HepG2 (cell line): ENCODE data around the gene ZNF492. TPM values are rescaled to one million over a fixed set of nuclear protein-coding genes. Genes with fewer than 3 reads are reported as not detected.

ENCODE experiments used
- ATAC-seq: fragments of 200-7000 bp; cut with Tn5 transposase; 3 replicates; pipeline ENCODE4 v1.9.1; 2020; ENCODE audit warnings: mild to moderate bottlenecking, moderate library complexity
- BruUV-seq: library from RNA; stranded (reverse); fragments of 400-500 nt; replicated peaks from 2 replicates; lab custom pipeline; 2021; lab: Mats Ljungman, UMichigan
- CTCF ChIA-PET: fragments of 300-600 bp; formaldehyde crosslinking; extraction: SDS; loops from one replicate; lab custom pipeline; 2021; ENCODE audit warnings: low total read pairs, inconsistent platforms, low intra/inter-chr PET ratio; lab: Yijun Ruan, JAX
- POLR2A ChIA-PET: fragments of 350-600 bp; sonication (Branson Sonifier 250); formaldehyde crosslinking; loops from one replicate; lab custom pipeline; 2020; ENCODE audit warnings: antibody characterized with exemption, inconsistent platforms; lab: Yijun Ruan, JAX
- DNase-seq: peaks from one replicate; pipeline ENCODE4 v3.0.0-alpha.2; 2015; ENCODE audit warnings: low spot score
- FAIRE-seq: peaks from 3 replicates; lab custom pipeline; 2011; peaks lifted over from hg19 to GRCh38; lab: Jason Lieb, UNC
- H2AFZ ChIP-seq: one replicate; pipeline ENCODE4 v1.6.1; 2011; ENCODE audit warnings: low read length, inconsistent platforms
- H3K27ac ChIP-seq: fragments of 300-600 bp; 3 replicates; pipeline ENCODE4 v1.8.0; 2011; ENCODE audit warnings: mixed run types, mild to moderate bottlenecking, mixed read lengths, low read length, inconsistent platforms; ENCODE audit not compliant: insufficient read depth; ENCODE audit errors: extremely low read length
- H3K27me3 ChIP-seq, 2 experiments: fragments of 200-600 bp in 1 of 2; 2 replicates in 1 of 2; 3 replicates in 1 of 2; pipeline versions ENCODE4 v1.6.0 to v1.8.0; 2011; ENCODE audit warnings: low read length in 2 of 2, mild to moderate bottlenecking in 2 of 2, moderate library complexity in 2 of 2, inconsistent platforms in 1 of 2; ENCODE audit not compliant: insufficient read depth in 2 of 2, control insufficient read depth in 1 of 2
- H3K36me3 ChIP-seq, 2 experiments: fragments of 200-600 bp in 1 of 2; replicated peaks in 1 of 2; 2 replicates in 1 of 2; 3 replicates in 1 of 2; pipeline versions ENCODE4 v1.5.1 to v1.8.0; 2011; ENCODE audit warnings: low read length in 2 of 2, inconsistent platforms in 1 of 2; ENCODE audit not compliant: insufficient read depth in 2 of 2, control insufficient read depth in 1 of 2
- H3K4me1 ChIP-seq: 2 replicates; pipeline ENCODE4 v1.5.1; 2012; ENCODE audit warnings: low read length, inconsistent platforms; ENCODE audit not compliant: insufficient read depth
- H3K4me2 ChIP-seq: 2 replicates; pipeline ENCODE4 v1.6.0; 2011; ENCODE audit warnings: low read depth, low read length, inconsistent platforms
- H3K4me3 ChIP-seq, 3 experiments: fragments of 200-600 bp in 1 of 3; sonication (generic), shearing (Covaris generic) in 1 of 3; replicated peaks in 1 of 3; 2 replicates each; pipeline ENCODE4 v1.5.1; 2011 to 2016; ENCODE audit warnings: low read length in 3 of 3, inconsistent platforms in 2 of 3, low read depth in 2 of 3, mild to moderate bottlenecking in 2 of 3, control low read depth in 1 of 3, mixed read lengths in 1 of 3; ENCODE audit not compliant: insufficient read depth in 1 of 3
- H3K79me2 ChIP-seq: one replicate; pipeline ENCODE4 v1.6.1; 2011; ENCODE audit warnings: low read length, inconsistent platforms; ENCODE audit not compliant: insufficient read depth
- H3K9ac ChIP-seq: 2 replicates; pipeline ENCODE4 v1.6.0; 2011; ENCODE audit warnings: mild to moderate bottlenecking, low read depth, low read length, inconsistent platforms; ENCODE audit not compliant: insufficient read depth
- H3K9me3 ChIP-seq: 2 replicates; pipeline ENCODE4 v1.5.1; 2012; ENCODE audit warnings: mild to moderate bottlenecking, low read length
- H4K20me1 ChIP-seq: 2 replicates; pipeline ENCODE4 v1.6.0; 2011; ENCODE audit warnings: inconsistent platforms, mild to moderate bottlenecking, low read length, moderate library complexity; ENCODE audit not compliant: insufficient read depth
- KLF13 ChIP-seq: sonication (generic); formaldehyde crosslinking; IDR thresholded peaks from 2 replicates; pipeline ENCODE4 v1.4.0; 2020; ENCODE audit warnings: mild to moderate bottlenecking, missing genetic modification reagents
- MLX ChIP-seq: IDR thresholded peaks from 2 replicates; pipeline ENCODE4 v1.6.1; 2016
- NCOR1 ChIP-seq: fragments of 200-600 bp; sonication (generic); IDR thresholded peaks from 2 replicates; pipeline ENCODE4 v1.7.0; 2017; ENCODE audit warnings: antibody characterized with exemption, low read length, borderline replicate concordance
- NFE2 ChIP-seq: sonication (generic); formaldehyde crosslinking; IDR thresholded peaks from 2 replicates; pipeline ENCODE4 v1.4.0; 2020; ENCODE audit warnings: missing genetic modification reagents
- TCF12 ChIP-seq, 2 experiments: fragments of 450-650 bp in 1 of 2; sonication (generic) in 1 of 2; formaldehyde crosslinking in 1 of 2; IDR thresholded peaks; 2 replicates each; pipeline versions ENCODE4 v1.6.1 to v1.8.0; 2017 to 2022; ENCODE audit warnings: antibody characterized with exemption in 1 of 2, mild to moderate bottlenecking in 1 of 2, missing genetic modification reagents in 1 of 2, moderate library complexity in 1 of 2
- TCF7L2 ChIP-seq: IDR thresholded peaks from 2 replicates; pipeline ENCODE4 v1.6.1; 2011; ENCODE audit warnings: mild to moderate bottlenecking, low read depth, low read length, moderate library complexity
- XRCC5 ChIP-seq: fragments of 200-400 bp; formaldehyde crosslinking; optimal IDR thresholded peaks from 2 replicates; pipeline ENCODE3; 2017; ENCODE audit warnings: mild to moderate bottlenecking, low read length
- ZEB1 ChIP-seq: IDR thresholded peaks from 2 replicates; pipeline ENCODE4 v1.6.1; 2012; ENCODE audit warnings: mild to moderate bottlenecking, low read depth, inconsistent platforms; ENCODE audit not compliant: insufficient replicate concordance
- ZNF33B ChIP-seq: sonication (generic); formaldehyde crosslinking; IDR thresholded peaks from 2 replicates; pipeline ENCODE4 v1.5.1; 2020; ENCODE audit warnings: mild to moderate bottlenecking, missing genetic modification reagents
- ZNF609 ChIP-seq: sonication (generic); formaldehyde crosslinking; IDR thresholded peaks from 2 replicates; pipeline ENCODE4 v1.4.0; 2020; ENCODE audit warnings: mild to moderate bottlenecking, missing genetic modification reagents, borderline replicate concordance
- ZNF646 ChIP-seq: sonication (generic); formaldehyde crosslinking; IDR thresholded peaks from 2 replicates; pipeline ENCODE4 v1.9.0; 2021; ENCODE audit warnings: mild to moderate bottlenecking, missing genetic modification reagents
- ZNF841 ChIP-seq: sonication (generic); formaldehyde crosslinking; IDR thresholded peaks from 2 replicates; pipeline ENCODE4 v1.8.1; 2023; ENCODE audit warnings: missing genetic modification reagents, borderline replicate concordance
- WGBS: methylation state at CpG from one replicate; pipeline ENCODE4 v1.1.6; 2017; ENCODE audit warnings: low lambda C conversion rate; 5-methylcytosine and 5-hydroxymethylcytosine counted together
- in situ Hi-C: cut with HindIII; loops from 2 replicates; pipeline ENCODE4 v1.10.0; 2017; ENCODE audit warnings: low pct_unique_long_range_greater_than_20kb; ENCODE audit not compliant: extremely low pct_ligation_motif_present
- intact Hi-C: fragments of 100-400 bp; cut with micrococcal nuclease; formaldehyde crosslinking; loops from one replicate; pipeline ENCODE4 v1.10.0; 2022; ENCODE audit not compliant: unreplicated experiment
- polyA plus RNA-seq, 8 experiments: library from polyadenylated mRNA; depleted of rRNA in 3 of 8; stranded (reverse) in 7 of 8; unstranded in 1 of 8; fragments of >200 nt; fragmentation: Illumina TruSeq in 4 of 8; extraction: Trizol in 4 of 8; gene quantifications; 2 replicates each; pipeline versions ENCODE4 v1.2.1 to v1.2.3, GENCODE V29; 2011 to 2016; ENCODE audit warnings: low read depth in 4 of 8, missing spikeins in 1 of 8, mixed read lengths in 1 of 8; ENCODE audit not compliant: insufficient read depth in 1 of 8
- total RNA-seq, 5 experiments: library from RNA; depleted of rRNA; stranded (reverse); fragments of >200 nt; fragmentation: Illumina TruSeq; extraction: Trizol; gene quantifications; 2 replicates each; pipeline ENCODE4 v1.2.3, GENCODE V29; 2016; ENCODE audit warnings: low read depth in 1 of 5

ZNF492 gene
- total and polyA plus RNA-seq, 2 of the 13 experiments (the other 11 are each of a cell fraction or from before 2014, with no cell fraction given) = not detected

GRCh38 chr19:22617614-22618320, 16.4 kb upstream of the ZNF492 start:
- Histone ChIP-seq H3K9me3 (peaks cover 77% of the 10 kb centered on the region), H3K36me3 (no peaks in the 10 kb centered on the region), H4K20me1 (no peaks in the 10 kb centered on the region), H3K4me2 (no peak overlapping the region), H3K9ac (no peak overlapping the region), H3K27me3 (no peaks in the 10 kb centered on the region), H3K27ac (no peak overlapping the region), H2AFZ (no peak overlapping the region), H3K4me3 (no peak overlapping the region), H3K79me2 (no peaks in the 10 kb centered on the region), H3K4me1 (no peaks in the 10 kb centered on the region)
- ChIA-PET CTCF (no interaction called here), POLR2A (no interaction called here)
- FAIRE-seq (no peak), DNase-seq (no peak), ATAC-seq (no peak)
- no TSS peak for BruUV-seq
- 75% methylated on average over 4 of the region's 44 CpGs for WGBS
- in situ Hi-C loops (no loop called here), intact Hi-C loops (no loop called here)
- TF ChIP-seq MLX (CRISPR knock-in tag) (no peak), ZNF609 (CRISPR knock-in tag) (no peak), TCF7L2 (no peak), ZNF841 (CRISPR knock-in tag) (no peak), ZNF33B (CRISPR knock-in tag) (no peak), TCF12 (IDR thresholded peaks at IDR 0.05) (no peak), TCF12 (CRISPR knock-in tag; IDR thresholded peaks at IDR 0.05) (no peak), NFE2 (CRISPR knock-in tag) (no peak), ZEB1 (no peak), ZNF646 (CRISPR knock-in tag) (no peak), NCOR1 (no peak), XRCC5 (no peak), KLF13 (CRISPR knock-in tag) (no peak)
